ENCODE measurements around the gene CETN2. TPM values are rescaled to one million over a fixed set of nuclear protein-coding genes. Genes with fewer than 3 reads are reported as not detected.
"Not testable (repeated sequence)": the region's sequence is repeated elsewhere in the genome, so short reads cannot be mapped to it uniquely, and the experiment has no call there.

Gene CETN2
- total and polyA plus RNA-seq, 9 donors, result 31.3 to 40.2 (median 33.2) TPM

GRCh38 chrX:152842772-152843338, 12.3 kb upstream of the CETN2 start:
- peaks cover 5% of the 10 kb centered on the region for H3K27me3 ChIP-seq (ENCODE audit: control insufficient read depth, insufficient read depth, low read length)
- no peak overlapping the region for H3K27ac ChIP-seq (ENCODE audit: low read length)
- no peaks in the 10 kb centered on the region for H3K36me3 ChIP-seq (ENCODE audit: control insufficient read depth, insufficient read depth, low read length)
- no peaks in the 10 kb centered on the region for H3K4me1 ChIP-seq (ENCODE audit: control insufficient read depth, insufficient read depth, low read length)
- no peaks in the 10 kb centered on the region for H3K9me3 ChIP-seq (replicated peaks; ENCODE audit: control insufficient read depth, low read depth, low read length)
- H3K4me3 ChIP-seq (ENCODE audit: low read length), result no peak overlapping the region
- no peak for DNase-seq
- WGBS (ENCODE audit: insufficient coverage), result 100% methylated on average over 2 of the region's 10 CpGs

GRCh38 chrX:152835470-152835869, 4.9 kb upstream of the CETN2 start:
- DNase-seq; H3K9me3 ChIP-seq (replicated peaks; ENCODE audit: control insufficient read depth, low read depth, low read length); H3K27me3 ChIP-seq (ENCODE audit: control insufficient read depth, insufficient read depth, low read length); H3K4me3 ChIP-seq (ENCODE audit: low read length); H3K27ac ChIP-seq (ENCODE audit: low read length): not testable (repeated sequence)
- no CpG with 5 or more reads among the region's 1 CpG for WGBS (ENCODE audit: insufficient coverage)
- Histone ChIP-seq H3K4me1 (ENCODE audit: control insufficient read depth, insufficient read depth, low read length) (peaks cover 10% of the 10 kb centered on the region), H3K36me3 (ENCODE audit: control insufficient read depth, insufficient read depth, low read length) (peaks cover 10% of the 10 kb centered on the region)

- Histone ChIP-seq H3K36me3 (ENCODE audit: control insufficient read depth, insufficient read depth, low read length) (peaks cover 15% of the 10 kb centered on the region), H3K27me3 (ENCODE audit: control insufficient read depth, insufficient read depth, low read length) (no peaks in the 10 kb centered on the region), H3K4me3 (ENCODE audit: low read length) (no peak overlapping the region), H3K4me1 (ENCODE audit: control insufficient read depth, insufficient read depth, low read length) (peaks cover 10% of the 10 kb centered on the region), H3K27ac (ENCODE audit: low read length) (no peak overlapping the region), H3K9me3 (replicated peaks; ENCODE audit: control insufficient read depth, low read depth, low read length) (no peaks in the 10 kb centered on the region)
- WGBS (ENCODE audit: insufficient coverage), result 93% methylated on average over 3 of the region's 4 CpGs
- no peak for DNase-seq
These were observed 2.8 kb upstream of the CETN2 start for GRCh38 chrX:152833378-152833777.

GRCh38 chrX:152832520-152832919, 2.0 kb upstream of the CETN2 start:
- Histone ChIP-seq H3K27ac (ENCODE audit: low read length) (no peak overlapping the region), H3K9me3 (replicated peaks; ENCODE audit: control insufficient read depth, low read depth, low read length) (no peaks in the 10 kb centered on the region), H3K27me3 (ENCODE audit: control insufficient read depth, insufficient read depth, low read length) (no peaks in the 10 kb centered on the region), H3K4me1 (ENCODE audit: control insufficient read depth, insufficient read depth, low read length) (peaks cover 10% of the 10 kb centered on the region), H3K36me3 (ENCODE audit: control insufficient read depth, insufficient read depth, low read length) (peaks cover 18% of the 10 kb centered on the region), H3K4me3 (ENCODE audit: low read length) (no peak overlapping the region)
- WGBS (ENCODE audit: insufficient coverage), result 87% methylated on average over 3 of the region's 5 CpGs
- no peak for DNase-seq

- no peaks in the 10 kb centered on the region for H3K27me3 ChIP-seq (ENCODE audit: control insufficient read depth, insufficient read depth, low read length)
- WGBS (ENCODE audit: insufficient coverage), result 49% methylated on average over 6 of the region's 10 CpGs
- peak overlapping the region; percentile 7 for H3K27ac ChIP-seq (ENCODE audit: low read length)
- DNase-seq, result no peak
- H3K4me1 ChIP-seq (ENCODE audit: control insufficient read depth, insufficient read depth, low read length), result peaks cover 10% of the 10 kb centered on the region
- H3K9me3 ChIP-seq (replicated peaks; ENCODE audit: control insufficient read depth, low read depth, low read length), result no peaks in the 10 kb centered on the region
- peak overlapping the region; percentile 68 for H3K4me3 ChIP-seq (ENCODE audit: low read length)
- H3K36me3 ChIP-seq (ENCODE audit: control insufficient read depth, insufficient read depth, low read length), result peaks cover 18% of the 10 kb centered on the region
These were observed 834 bp upstream of the CETN2 start for GRCh38 chrX:152831391-152831790.

GRCh38 chrX:152824841-152825374, 5.6 kb downstream of the CETN2 start:
- Histone ChIP-seq H3K4me3 (ENCODE audit: low read length) (no peak overlapping the region), H3K27ac (ENCODE audit: low read length) (no peak overlapping the region), H3K27me3 (ENCODE audit: control insufficient read depth, insufficient read depth, low read length) (peaks cover 23% of the 10 kb centered on the region), H3K4me1 (ENCODE audit: control insufficient read depth, insufficient read depth, low read length) (no peaks in the 10 kb centered on the region), H3K9me3 (replicated peaks; ENCODE audit: control insufficient read depth, low read depth, low read length) (no peaks in the 10 kb centered on the region), H3K36me3 (ENCODE audit: control insufficient read depth, insufficient read depth, low read length) (peaks cover 8% of the 10 kb centered on the region)
- WGBS (ENCODE audit: insufficient coverage), result 55% methylated on average over 6 of the region's 7 CpGs
- no peak for DNase-seq

- Histone ChIP-seq H3K4me1 (ENCODE audit: control insufficient read depth, insufficient read depth, low read length) (no peaks in the 10 kb centered on the region), H3K27ac (ENCODE audit: low read length) (no peak overlapping the region), H3K4me3 (ENCODE audit: low read length) (no peak overlapping the region), H3K36me3 (ENCODE audit: control insufficient read depth, insufficient read depth, low read length) (peaks cover 6% of the 10 kb centered on the region), H3K27me3 (ENCODE audit: control insufficient read depth, insufficient read depth, low read length) (peaks cover 23% of the 10 kb centered on the region), H3K9me3 (replicated peaks; ENCODE audit: control insufficient read depth, low read depth, low read length) (no peaks in the 10 kb centered on the region)
- no peak for DNase-seq
- 56% methylated on average over 6 of the region's 6 CpGs for WGBS (ENCODE audit: insufficient coverage)
These were observed 6.9 kb downstream of the CETN2 start for GRCh38 chrX:152823657-152824056.

- H3K9me3 ChIP-seq (replicated peaks; ENCODE audit: control insufficient read depth, low read depth, low read length), result no peaks in the 10 kb centered on the region
- 74% methylated on average over 3 of the region's 6 CpGs for WGBS (ENCODE audit: insufficient coverage)
- DNase-seq, result no peak
- H3K36me3 ChIP-seq (ENCODE audit: control insufficient read depth, insufficient read depth, low read length), result no peaks in the 10 kb centered on the region
- H3K4me1 ChIP-seq (ENCODE audit: control insufficient read depth, insufficient read depth, low read length), result no peaks in the 10 kb centered on the region
- no peak overlapping the region for H3K4me3 ChIP-seq (ENCODE audit: low read length)
- no peak overlapping the region for H3K27ac ChIP-seq (ENCODE audit: low read length)
- peaks cover 27% of the 10 kb centered on the region for H3K27me3 ChIP-seq (ENCODE audit: control insufficient read depth, insufficient read depth, low read length)
These were observed 8.0 kb downstream of the CETN2 start for GRCh38 chrX:152822383-152823086.

- WGBS (ENCODE audit: insufficient coverage), result no CpG with 5 or more reads among the region's 3 CpGs
- Histone ChIP-seq H3K4me1 (ENCODE audit: control insufficient read depth, insufficient read depth, low read length) (no peaks in the 10 kb centered on the region), H3K9me3 (replicated peaks; ENCODE audit: control insufficient read depth, low read depth, low read length) (no peaks in the 10 kb centered on the region), H3K36me3 (ENCODE audit: control insufficient read depth, insufficient read depth, low read length) (no peaks in the 10 kb centered on the region), H3K27me3 (ENCODE audit: control insufficient read depth, insufficient read depth, low read length) (peaks cover 28% of the 10 kb centered on the region), H3K4me3 (ENCODE audit: low read length) (no peak overlapping the region), H3K27ac (ENCODE audit: low read length) (no peak overlapping the region)
- no peak for DNase-seq
These were observed 9.3 kb downstream of the CETN2 start for GRCh38 chrX:152821145-152821765.

GRCh38 chrX:152819732-152820131, 10.8 kb downstream of the CETN2 start:
- Histone ChIP-seq H3K27ac (ENCODE audit: low read length) (no peak overlapping the region), H3K4me1 (ENCODE audit: control insufficient read depth, insufficient read depth, low read length) (no peaks in the 10 kb centered on the region), H3K9me3 (replicated peaks; ENCODE audit: control insufficient read depth, low read depth, low read length) (no peaks in the 10 kb centered on the region), H3K27me3 (ENCODE audit: control insufficient read depth, insufficient read depth, low read length) (peaks cover 23% of the 10 kb centered on the region), H3K4me3 (ENCODE audit: low read length) (no peak overlapping the region), H3K36me3 (ENCODE audit: control insufficient read depth, insufficient read depth, low read length) (no peaks in the 10 kb centered on the region)
- DNase-seq, result no peak
- 60% methylated on average over 1 of the region's 7 CpGs for WGBS (ENCODE audit: insufficient coverage)

Measured in muscle of leg (tissue), 11 donors.